HG03045 (cell line): ENCODE data around the gene EIF2D.
"Not testable (repeated sequence)": the region's sequence is repeated elsewhere in the genome, so short reads cannot be mapped to it uniquely, and the experiment has no call there.

Experiments used
- ATAC-seq: cut with Tn5 transposase; IDR thresholded peaks from one replicate; pipeline ENCODE4 v1.9.1; 2021; ENCODE audit warnings: mild to moderate bottlenecking, moderate library complexity; ENCODE audit not compliant: unreplicated experiment

Gene EIF2D

GRCh38 chr1:206612129-206612876, at the start of gene EIF2D:
Gene EIF2D, minus strand, starts transcription at chr1:206612465. Its CDS starts 123 bp downstream, at chr1:206612342.
- ATAC-seq, result peak; percentile 90

- ATAC-seq, result no peak
Measured at GRCh38 chr1:206661161-206661820, 49.0 kb upstream of the EIF2D start.

- ATAC-seq, result no peak
Measured at GRCh38 chr1:206660136-206660535, 47.9 kb upstream of the EIF2D start.

- no peak for ATAC-seq
Measured at GRCh38 chr1:206658981-206659273, 46.7 kb upstream of the EIF2D start.

- peak; percentile 52 for ATAC-seq
Measured at GRCh38 chr1:206658264-206658980, 46.2 kb upstream of the EIF2D start.

GRCh38 chr1:206657751-206658150, 45.5 kb upstream of the EIF2D start:
- no peak for ATAC-seq

GRCh38 chr1:206656936-206657335, 44.7 kb upstream of the EIF2D start:
- no peak for ATAC-seq

GRCh38 chr1:206655471-206655882, 43.2 kb upstream of the EIF2D start:
- no peak for ATAC-seq

GRCh38 chr1:206654828-206655227, 42.6 kb upstream of the EIF2D start:
- no peak for ATAC-seq

- ATAC-seq, result no peak
Measured at GRCh38 chr1:206653715-206654459, 41.6 kb upstream of the EIF2D start.

- ATAC-seq, result no peak
Measured at GRCh38 chr1:206651958-206652890, 40.0 kb upstream of the EIF2D start.

GRCh38 chr1:206651014-206651413, 38.7 kb upstream of the EIF2D start:
- no peak for ATAC-seq

- ATAC-seq, result no peak
Measured at GRCh38 chr1:206649261-206649921, 37.1 kb upstream of the EIF2D start.

- ATAC-seq, result no peak
Measured at GRCh38 chr1:206647224-206647623, 35.0 kb upstream of the EIF2D start.

- no peak for ATAC-seq
Measured at GRCh38 chr1:206646504-206646903, 34.2 kb upstream of the EIF2D start.

- ATAC-seq, result no peak
Measured at GRCh38 chr1:206643118-206643698, 30.9 kb upstream of the EIF2D start.

- ATAC-seq, result not testable (repeated sequence)
Measured at GRCh38 chr1:206642074-206642473, 29.8 kb upstream of the EIF2D start.

GRCh38 chr1:206637605-206638004, 25.3 kb upstream of the EIF2D start:
- ATAC-seq, result no peak

GRCh38 chr1:206636671-206637070, 24.4 kb upstream of the EIF2D start:
- ATAC-seq, result no peak
